Measurements from ENCODE around the gene PMM1. TPM values are rescaled to one million over a fixed set of nuclear protein-coding genes. Genes with fewer than 3 reads are reported as not detected.
"Not testable (repeated sequence)": the region's sequence is repeated elsewhere in the genome, so short reads cannot be mapped to it uniquely, and the experiment has no call there.

PMM1 gene
- polyA plus RNA-seq, 2 of the 4 experiments (the other 2 are of a cell fraction) = 23.5 to 28.7 TPM

DNA sequence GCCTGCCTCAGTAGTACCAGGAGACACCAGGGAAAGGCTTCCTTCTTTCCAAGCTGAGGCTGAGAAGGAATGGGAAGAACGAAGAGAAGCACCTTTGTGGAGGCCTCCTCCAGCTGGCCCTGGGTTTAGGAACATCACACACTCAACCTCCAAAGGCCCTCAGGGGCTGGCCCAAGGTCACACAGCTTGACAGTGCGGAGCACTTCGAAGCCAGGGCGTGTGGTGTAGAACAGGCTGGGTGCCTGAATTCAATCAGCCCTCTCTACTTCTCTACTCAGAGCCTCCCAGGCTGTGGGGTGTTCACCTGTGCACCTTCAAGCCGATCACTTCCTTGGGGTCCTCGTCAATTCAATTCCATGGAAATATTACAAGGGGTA lies 29.6 kb downstream of the PMM1 start:
- ChIA-PET POLR2A (no interaction called here), CTCF (interaction anchor here (1.0 to 3.7 kb wide), 3 partner anchors 18 to 37 kb away, joined by 3 to 23 read pairs (median 3); partner anchors contain the start of gene PMM1)
- Histone ChIP-seq H3K4me1 (peaks cover 48% of the 10 kb centered on the region), H3K4me3 (no peak overlapping the region), H3K4me2 (peak overlapping the region; percentile 64), H3K9me3 (no peaks in the 10 kb centered on the region), H3K27ac (peak overlapping the region in 1 of 2 experiments; percentile 82; a peak in 2 of 6 replicates)
- FAIRE-seq (no peak), ATAC-seq (no peak), DNase-seq (ENCODE audit: low read depth in 1 of 2, low spot score in 1 of 2) (no peak)
- 92% methylated on average over 3 of the region's 6 CpGs for WGBS (ENCODE audit: missing lambda C conversion rate)
- TF ChIP-seq HOXB13 (CRISPR knock-in tag; IDR thresholded peaks at IDR 0.05; ENCODE audit: low read depth) (no peak), MAZ (IDR thresholded peaks at IDR 0.05; ENCODE audit: borderline replicate concordance, low read depth, low read length) (no peak), POLR2AphosphoS2 (conservative IDR thresholded peaks at IDR 0.05; ENCODE audit: low read length) (no peak), MAFK (IDR thresholded peaks at IDR 0.05; ENCODE audit: partially characterized antibody) (no peak), CEBPB (IDR thresholded peaks at IDR 0.05) (no peak), BHLHE40 (IDR thresholded peaks at IDR 0.05; ENCODE audit: low read depth, low read length) (no peak), GATA3 (IDR thresholded peaks at IDR 0.05; ENCODE audit: borderline replicate concordance) (no peak), HOXB5 (CRISPR knock-in tag; IDR thresholded peaks at IDR 0.05) (no peak), MYC (IDR thresholded peaks at IDR 0.05; ENCODE audit: borderline replicate concordance, low read length) (no peak), PHF8 (IDR thresholded peaks at IDR 0.05; ENCODE audit: borderline replicate concordance, low read depth) (no peak), TP53 (CRISPR knock-in tag; IDR thresholded peaks at IDR 0.05) (no peak), RARB (CRISPR knock-in tag; IDR thresholded peaks at IDR 0.05) (no peak), EHF (CRISPR knock-in tag; IDR thresholded peaks at IDR 0.05) (no peak), TFCP2L1 (CRISPR knock-in tag; IDR thresholded peaks at IDR 0.05) (no peak), JUN (IDR thresholded peaks at IDR 0.05) (no peak)
- TF ChIP-seq, protein P1, sequence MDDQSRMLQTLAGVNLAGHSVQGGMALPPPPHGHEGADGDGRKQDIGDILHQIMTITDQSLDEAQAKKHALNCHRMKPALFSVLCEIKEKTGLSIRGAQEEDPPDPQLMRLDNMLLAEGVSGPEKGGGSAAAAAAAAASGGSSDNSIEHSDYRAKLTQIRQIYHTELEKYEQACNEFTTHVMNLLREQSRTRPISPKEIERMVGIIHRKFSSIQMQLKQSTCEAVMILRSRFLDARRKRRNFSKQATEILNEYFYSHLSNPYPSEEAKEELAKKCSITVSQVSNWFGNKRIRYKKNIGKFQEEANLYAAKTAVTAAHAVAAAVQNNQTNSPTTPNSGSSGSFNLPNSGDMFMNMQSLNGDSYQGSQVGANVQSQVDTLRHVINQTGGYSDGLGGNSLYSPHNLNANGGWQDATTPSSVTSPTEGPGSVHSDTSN (IDR thresholded peaks at IDR 0.05) = no peak
- TF ChIP-seq, protein P2, sequence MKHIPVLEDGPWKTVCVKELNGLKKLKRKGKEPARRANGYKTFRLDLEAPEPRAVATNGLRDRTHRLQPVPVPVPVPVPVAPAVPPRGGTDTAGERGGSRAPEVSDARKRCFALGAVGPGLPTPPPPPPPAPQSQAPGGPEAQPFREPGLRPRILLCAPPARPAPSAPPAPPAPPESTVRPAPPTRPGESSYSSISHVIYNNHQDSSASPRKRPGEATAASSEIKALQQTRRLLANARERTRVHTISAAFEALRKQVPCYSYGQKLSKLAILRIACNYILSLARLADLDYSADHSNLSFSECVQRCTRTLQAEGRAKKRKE (CRISPR knock-in tag; IDR thresholded peaks at IDR 0.05; ENCODE audit: low read depth) = no peak
- TF ChIP-seq, protein P3, sequence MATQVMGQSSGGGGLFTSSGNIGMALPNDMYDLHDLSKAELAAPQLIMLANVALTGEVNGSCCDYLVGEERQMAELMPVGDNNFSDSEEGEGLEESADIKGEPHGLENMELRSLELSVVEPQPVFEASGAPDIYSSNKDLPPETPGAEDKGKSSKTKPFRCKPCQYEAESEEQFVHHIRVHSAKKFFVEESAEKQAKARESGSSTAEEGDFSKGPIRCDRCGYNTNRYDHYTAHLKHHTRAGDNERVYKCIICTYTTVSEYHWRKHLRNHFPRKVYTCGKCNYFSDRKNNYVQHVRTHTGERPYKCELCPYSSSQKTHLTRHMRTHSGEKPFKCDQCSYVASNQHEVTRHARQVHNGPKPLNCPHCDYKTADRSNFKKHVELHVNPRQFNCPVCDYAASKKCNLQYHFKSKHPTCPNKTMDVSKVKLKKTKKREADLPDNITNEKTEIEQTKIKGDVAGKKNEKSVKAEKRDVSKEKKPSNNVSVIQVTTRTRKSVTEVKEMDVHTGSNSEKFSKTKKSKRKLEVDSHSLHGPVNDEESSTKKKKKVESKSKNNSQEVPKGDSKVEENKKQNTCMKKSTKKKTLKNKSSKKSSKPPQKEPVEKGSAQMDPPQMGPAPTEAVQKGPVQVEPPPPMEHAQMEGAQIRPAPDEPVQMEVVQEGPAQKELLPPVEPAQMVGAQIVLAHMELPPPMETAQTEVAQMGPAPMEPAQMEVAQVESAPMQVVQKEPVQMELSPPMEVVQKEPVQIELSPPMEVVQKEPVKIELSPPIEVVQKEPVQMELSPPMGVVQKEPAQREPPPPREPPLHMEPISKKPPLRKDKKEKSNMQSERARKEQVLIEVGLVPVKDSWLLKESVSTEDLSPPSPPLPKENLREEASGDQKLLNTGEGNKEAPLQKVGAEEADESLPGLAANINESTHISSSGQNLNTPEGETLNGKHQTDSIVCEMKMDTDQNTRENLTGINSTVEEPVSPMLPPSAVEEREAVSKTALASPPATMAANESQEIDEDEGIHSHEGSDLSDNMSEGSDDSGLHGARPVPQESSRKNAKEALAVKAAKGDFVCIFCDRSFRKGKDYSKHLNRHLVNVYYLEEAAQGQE (IDR thresholded peaks at IDR 0.05) = no peak
- TF ChIP-seq, protein P4, sequence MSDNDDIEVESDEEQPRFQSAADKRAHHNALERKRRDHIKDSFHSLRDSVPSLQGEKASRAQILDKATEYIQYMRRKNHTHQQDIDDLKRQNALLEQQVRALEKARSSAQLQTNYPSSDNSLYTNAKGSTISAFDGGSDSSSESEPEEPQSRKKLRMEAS (IDR thresholded peaks at IDR 0.05) = no peak
- TF ChIP-seq, protein P5, sequence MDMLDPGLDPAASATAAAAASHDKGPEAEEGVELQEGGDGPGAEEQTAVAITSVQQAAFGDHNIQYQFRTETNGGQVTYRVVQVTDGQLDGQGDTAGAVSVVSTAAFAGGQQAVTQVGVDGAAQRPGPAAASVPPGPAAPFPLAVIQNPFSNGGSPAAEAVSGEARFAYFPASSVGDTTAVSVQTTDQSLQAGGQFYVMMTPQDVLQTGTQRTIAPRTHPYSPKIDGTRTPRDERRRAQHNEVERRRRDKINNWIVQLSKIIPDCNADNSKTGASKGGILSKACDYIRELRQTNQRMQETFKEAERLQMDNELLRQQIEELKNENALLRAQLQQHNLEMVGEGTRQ (IDR thresholded peaks at IDR 0.05) = no peak

DNA sequence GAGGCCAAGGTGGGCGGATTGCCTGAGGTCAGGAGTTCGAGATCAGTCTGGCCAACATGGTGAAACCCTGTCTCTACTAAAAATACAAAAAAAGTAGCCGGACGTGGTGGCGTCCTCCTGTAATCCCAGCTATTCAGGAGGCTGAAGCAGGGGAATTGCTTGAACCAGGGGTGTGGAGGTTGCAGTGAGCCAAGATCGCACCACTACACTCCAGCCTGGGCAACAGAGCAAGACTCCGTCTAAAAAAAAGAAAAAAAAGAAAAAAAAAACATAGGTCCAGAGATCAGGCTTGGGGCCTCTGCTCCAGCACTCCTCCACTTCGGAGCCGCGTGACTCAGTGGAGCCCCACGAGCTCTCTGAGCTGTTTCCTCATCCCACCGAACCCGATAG lies 31.4 kb downstream of the PMM1 start:
- H3K4me2 ChIP-seq = not testable (repeated sequence)

More for the DNA sequence above, 31.4 kb downstream of the PMM1 start:
- FAIRE-seq; H3K4me3 ChIP-seq; ATAC-seq; DNase-seq (ENCODE audit: low read depth in 1 of 2, low spot score in 1 of 2); H3K9me3 ChIP-seq; POLR2A ChIA-PET; H3K27ac ChIP-seq: not testable (repeated sequence)
- WGBS (ENCODE audit: missing lambda C conversion rate) = 88% methylated on average over 13 of the region's 13 CpGs
- CTCF ChIA-PET = interaction anchor here (2.2 to 3.7 kb wide), 2 partner anchors 14 to 39 kb away, joined by 5 to 23 read pairs; partner anchors contain the start of gene POLR3H
- peaks cover 33% of the 10 kb centered on the region for H3K4me1 ChIP-seq
